Fibroblast of pulmonary artery (primary cell): ENCODE results near the gene NCEH1.

Experiments
- DNase-seq: peaks from one replicate; pipeline ENCODE4 v3.0.0-alpha.2; 2010; ENCODE audit warnings: low read depth
- H3K4me3 ChIP-seq: replicated peaks from 2 replicates; pipeline ENCODE4 v1.5.1; 2011; ENCODE audit warnings: low read depth, mild to moderate bottlenecking, control low read depth, low read length, moderate library complexity
- TF ChIP-seq, protein P1 (sequence below): IDR thresholded peaks from 2 replicates; pipeline ENCODE4 v1.5.1; 2011; ENCODE audit warnings: mild to moderate bottlenecking, control low read depth, low read length, inconsistent platforms; ENCODE audit errors: missing control alignments

Gene NCEH1

DNA sequence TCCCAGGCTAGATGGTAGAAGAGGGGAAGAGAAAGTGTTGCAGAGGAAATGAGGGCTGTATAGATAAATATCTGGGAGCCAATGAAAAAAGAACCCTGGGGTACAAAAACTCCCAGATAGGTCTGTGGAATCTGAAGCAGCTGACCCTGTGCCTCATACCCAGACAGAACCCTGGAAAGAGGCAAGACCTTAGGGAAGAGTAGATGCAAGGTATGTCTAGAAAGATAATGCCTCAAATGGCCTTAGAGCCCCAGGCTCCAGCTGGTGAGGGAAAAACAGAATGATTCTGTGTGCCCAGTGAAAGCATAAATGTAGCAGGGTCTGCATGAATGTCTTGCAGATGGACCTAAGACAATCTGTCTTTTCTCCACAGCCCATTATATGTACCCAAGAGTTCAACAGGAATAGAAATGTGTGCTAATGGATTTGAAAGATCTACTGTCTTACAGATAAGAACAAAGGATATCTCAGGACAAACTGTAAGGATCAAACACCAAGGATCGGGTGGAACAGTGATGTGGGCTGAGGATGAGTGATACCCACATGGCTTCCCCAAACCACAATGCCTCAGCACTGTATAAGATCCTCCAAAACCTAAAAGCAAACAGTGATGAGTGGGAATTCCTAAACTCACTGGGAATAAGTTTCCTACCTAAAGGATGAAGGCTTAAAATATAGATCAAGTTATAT lies 58.8 kb downstream of the NCEH1 start:
- TF ChIP-seq, protein P1, sequence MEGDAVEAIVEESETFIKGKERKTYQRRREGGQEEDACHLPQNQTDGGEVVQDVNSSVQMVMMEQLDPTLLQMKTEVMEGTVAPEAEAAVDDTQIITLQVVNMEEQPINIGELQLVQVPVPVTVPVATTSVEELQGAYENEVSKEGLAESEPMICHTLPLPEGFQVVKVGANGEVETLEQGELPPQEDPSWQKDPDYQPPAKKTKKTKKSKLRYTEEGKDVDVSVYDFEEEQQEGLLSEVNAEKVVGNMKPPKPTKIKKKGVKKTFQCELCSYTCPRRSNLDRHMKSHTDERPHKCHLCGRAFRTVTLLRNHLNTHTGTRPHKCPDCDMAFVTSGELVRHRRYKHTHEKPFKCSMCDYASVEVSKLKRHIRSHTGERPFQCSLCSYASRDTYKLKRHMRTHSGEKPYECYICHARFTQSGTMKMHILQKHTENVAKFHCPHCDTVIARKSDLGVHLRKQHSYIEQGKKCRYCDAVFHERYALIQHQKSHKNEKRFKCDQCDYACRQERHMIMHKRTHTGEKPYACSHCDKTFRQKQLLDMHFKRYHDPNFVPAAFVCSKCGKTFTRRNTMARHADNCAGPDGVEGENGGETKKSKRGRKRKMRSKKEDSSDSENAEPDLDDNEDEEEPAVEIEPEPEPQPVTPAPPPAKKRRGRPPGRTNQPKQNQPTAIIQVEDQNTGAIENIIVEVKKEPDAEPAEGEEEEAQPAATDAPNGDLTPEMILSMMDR, result no peak
- DNase-seq, result no peak

DNA sequence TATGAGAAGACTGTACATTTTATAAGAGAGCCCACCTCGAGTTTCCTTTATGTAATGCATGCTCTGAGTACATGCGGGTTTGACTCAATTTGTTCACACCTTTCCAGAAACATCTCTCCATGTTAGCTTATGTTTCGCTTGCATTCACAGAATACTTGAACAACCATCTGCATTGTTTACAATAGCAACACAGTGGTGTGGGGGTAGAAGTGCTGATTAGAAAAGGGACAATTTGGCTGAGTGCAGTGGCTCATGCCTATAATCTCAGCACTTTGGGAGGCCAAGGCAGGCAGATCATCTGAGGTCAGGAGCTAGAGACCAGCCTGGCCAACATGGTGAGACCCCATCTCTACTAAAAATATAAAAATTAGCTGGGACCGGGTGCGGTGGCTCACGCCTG lies 60.9 kb downstream of the NCEH1 start:
- no peak overlapping the region for H3K4me3 ChIP-seq
- TF ChIP-seq, protein P1, result no peak
- no peak for DNase-seq

More for the DNA sequence above, 58.8 kb downstream of the NCEH1 start:
- no peak overlapping the region for H3K4me3 ChIP-seq

DNA sequence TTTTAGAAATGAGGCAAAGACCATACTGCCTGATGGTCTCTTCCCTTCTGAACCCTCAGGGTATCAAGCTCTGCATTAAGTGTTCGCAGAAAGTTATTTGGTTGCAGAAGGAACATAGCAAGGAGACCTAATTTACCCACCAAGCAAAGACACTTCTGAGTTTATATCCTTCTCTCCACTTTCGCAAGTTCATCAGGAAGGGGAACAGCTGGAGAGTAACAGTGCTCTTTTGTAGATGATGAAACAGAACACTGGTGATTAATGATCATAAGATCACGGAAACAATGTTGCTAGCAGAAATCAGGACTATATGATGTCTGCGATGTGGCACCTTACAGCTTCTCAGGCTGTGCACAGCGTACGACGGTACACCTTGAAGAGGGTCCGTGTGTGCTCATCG lies 62.1 kb downstream of the NCEH1 start:
- H3K4me3 ChIP-seq, result no peak overlapping the region
- DNase-seq, result peak; percentile 78
- TF ChIP-seq, protein P1, result no peak

DNA sequence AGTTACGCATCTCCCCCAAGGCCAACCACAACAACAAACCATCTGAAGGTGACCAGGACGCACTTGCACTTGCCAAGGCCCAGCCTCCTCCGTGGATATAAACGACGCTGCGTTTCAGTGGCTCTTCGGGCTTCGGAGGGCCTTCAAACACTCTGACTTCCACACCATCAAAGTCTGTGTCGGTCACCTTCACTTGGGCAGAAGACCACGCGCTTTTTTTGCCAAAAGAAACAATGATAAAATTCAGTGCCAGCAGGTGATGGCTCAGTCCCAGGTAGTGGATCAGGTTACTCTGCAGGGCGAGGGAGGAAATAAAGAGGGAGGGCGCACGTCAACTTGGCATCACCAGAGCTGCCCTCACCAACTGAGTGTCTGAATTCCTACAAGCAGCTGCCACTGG lies 63.0 kb downstream of the NCEH1 start:
- TF ChIP-seq, protein P1, result no peak
- no peak for DNase-seq

DNA sequence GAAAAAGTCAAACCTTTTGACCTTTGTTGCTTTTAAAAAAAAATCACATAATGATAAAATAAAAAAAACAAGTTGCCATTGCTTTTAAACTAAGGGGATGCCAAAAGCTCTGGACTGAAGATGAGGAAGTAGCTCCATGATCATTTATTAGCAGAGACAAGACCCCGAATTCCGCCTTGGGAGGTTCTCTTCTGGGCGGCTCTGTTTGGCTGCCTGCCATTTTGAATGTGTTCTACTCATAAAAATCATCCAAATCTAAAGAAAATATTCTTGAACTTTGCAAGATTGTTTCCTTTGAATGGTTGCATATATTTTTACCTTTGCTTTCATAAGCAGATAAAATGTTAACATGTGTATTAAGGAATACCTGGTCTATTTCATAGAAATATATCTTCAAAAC lies 63.8 kb downstream of the NCEH1 start:
- TF ChIP-seq, protein P1, result no peak
- no peak for DNase-seq
- H3K4me3 ChIP-seq, result no peak overlapping the region

More for the DNA sequence above, 63.0 kb downstream of the NCEH1 start:
- H3K4me3 ChIP-seq, result no peak overlapping the region

DNA sequence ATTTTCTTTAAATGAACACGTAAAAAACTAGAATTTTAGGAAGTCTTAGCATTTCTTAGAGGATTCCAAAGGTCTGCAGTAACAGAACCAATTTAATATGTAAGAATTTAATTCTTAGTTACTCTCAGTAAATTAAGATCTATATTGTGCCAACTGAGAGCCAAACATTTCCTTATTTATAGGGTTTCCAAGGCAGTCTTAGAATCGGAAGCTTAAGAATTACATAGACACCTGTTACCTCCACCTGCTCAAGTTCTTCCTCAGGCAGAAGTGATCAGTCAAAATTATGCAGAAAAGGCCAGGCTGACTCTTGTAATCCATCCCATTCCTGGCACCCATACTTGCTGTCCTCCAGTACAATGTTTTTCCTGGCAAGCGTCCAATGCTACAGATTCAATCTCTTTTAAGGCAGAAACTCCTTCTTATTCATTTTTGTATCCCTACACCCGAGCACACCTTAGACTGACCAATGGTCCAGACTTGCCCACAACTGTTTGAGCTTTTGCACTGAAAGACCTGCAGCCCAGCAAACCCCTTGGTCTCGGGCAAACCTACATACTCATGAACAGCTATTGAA lies 64.3 kb downstream of the NCEH1 start:
- peak; percentile 90 for DNase-seq
- TF ChIP-seq, protein P1, result no peak
- H3K4me3 ChIP-seq, result no peak overlapping the region

DNA sequence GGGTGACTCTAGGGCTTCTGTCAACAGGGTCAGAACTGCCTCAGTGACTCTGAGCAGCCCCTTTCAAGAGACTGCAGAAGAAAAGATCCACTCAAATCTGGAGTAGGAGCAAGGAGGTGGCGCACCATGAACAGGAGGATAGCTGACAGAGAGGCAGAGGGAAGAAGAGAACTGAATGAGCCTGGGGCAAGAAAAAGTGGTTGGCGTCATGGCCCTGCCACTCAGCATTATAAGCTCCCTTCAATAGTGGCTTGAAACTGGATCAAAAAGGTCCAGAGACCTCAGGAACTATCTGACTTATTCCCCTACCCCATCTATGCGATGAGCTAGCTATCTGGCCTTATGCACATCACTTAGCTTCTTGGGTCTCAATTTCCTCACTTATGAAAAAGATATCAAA lies 66.6 kb downstream of the NCEH1 start:
- TF ChIP-seq, protein P1, result no peak
- DNase-seq, result no peak
- H3K4me3 ChIP-seq, result no peak overlapping the region
